Skin epidermis (tissue), 12 donors: ENCODE measurements around the gene KIAA1217.

ENCODE experiments used
- H3K27ac ChIP-seq, 21 experiments: fragments of 200-600 bp; sonication (generic) in 11 of 21; one replicate each; pipeline ENCODE4 v1.5.0; 2020; ENCODE audit warnings: mild to moderate bottlenecking in 3 of 21, inconsistent platforms in 2 of 21, moderate library complexity in 2 of 21
- H3K4me3 ChIP-seq, 7 experiments: fragments of 200-600 bp; sonication (generic) in 2 of 7; one replicate each; pipeline ENCODE4 v1.5.0; 2020; ENCODE audit warnings: inconsistent platforms in 2 of 7, mild to moderate bottlenecking in 2 of 7, moderate library complexity in 1 of 7

KIAA1217 gene

GRCh38 chr10:24382045-24382444, 173.1 kb downstream of the KIAA1217 start:
- peak overlapping the region in 4 of 21 experiments; percentile 65 to 80 (median 76) for H3K27ac ChIP-seq
- no peak overlapping the region for H3K4me3 ChIP-seq

GRCh38 chr10:24382596-24382978, 173.6 kb downstream of the KIAA1217 start:
- Histone ChIP-seq H3K27ac (peak overlapping the region in 16 of 21 experiments; percentile 8 to 82 (median 74)), H3K4me3 (no peak overlapping the region)

DNA sequence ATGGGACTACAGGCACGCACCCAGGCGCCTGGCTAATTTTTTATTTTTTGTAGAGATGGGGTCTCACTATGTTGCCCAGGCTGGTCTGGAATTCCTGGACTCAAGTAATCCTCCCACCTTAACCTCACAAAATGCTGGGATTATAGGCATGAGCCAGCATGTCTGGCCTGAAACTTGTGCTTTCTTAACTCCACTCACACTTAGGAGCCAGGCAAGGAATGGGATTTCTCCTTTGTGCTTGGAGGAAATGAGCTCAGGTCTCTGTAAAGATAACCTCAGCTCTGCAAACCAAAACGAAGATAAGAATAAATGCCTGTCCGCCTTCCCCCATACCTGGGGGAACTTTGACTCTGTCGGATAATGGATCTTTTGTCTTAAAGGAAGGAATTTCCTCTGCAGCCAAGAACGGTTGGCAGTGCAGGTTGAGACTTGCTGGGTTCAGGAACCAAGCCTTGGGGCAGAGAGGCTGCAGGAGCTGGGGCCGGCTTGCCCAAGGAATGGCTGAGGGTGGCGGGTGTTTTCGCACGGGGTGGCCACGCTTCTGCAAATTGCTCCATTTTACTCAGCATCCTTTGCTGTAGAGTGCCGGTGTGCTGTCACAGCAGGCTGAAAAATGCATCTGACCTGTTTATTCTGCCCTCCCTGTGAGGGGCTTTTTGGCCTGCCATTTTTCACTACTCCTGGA, 174.2 kb downstream of the KIAA1217 start:
- Histone ChIP-seq H3K4me3 (no peak overlapping the region), H3K27ac (peak overlapping the region in 20 of 21 experiments; percentile 26 to 83 (median 74))

DNA sequence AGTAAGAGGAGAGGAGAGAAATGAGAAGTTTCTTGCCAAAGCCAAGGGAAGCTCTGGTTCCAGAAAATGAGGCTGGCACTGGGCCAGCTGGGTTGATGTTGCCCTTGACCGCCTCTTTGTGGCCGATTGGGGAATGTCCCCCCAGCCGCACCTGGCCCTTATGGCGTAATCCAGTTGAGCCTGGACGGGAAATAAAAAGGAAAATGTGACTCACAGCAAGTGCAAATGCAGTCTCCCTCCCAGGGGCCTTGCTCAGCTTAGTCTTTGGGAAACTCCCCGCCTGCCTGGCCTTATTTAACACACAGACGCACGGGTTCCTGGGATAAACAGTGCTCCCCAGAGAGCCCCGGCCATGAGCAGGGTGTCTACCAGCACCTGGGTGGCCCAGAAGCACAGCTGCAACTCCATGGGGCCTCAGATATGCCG, 174.8 kb downstream of the KIAA1217 start:
- Histone ChIP-seq H3K27ac (peak overlapping the region in 20 of 21 experiments; percentile 26 to 83 (median 76)), H3K4me3 (no peak overlapping the region)

GRCh38 chr10:24384954-24385353, 176.0 kb downstream of the KIAA1217 start:
- Histone ChIP-seq H3K4me3 (no peak overlapping the region), H3K27ac (peak overlapping the region in 17 of 21 experiments; percentile 22 to 82 (median 72))

GRCh38 chr10:24385776-24386175, 176.8 kb downstream of the KIAA1217 start:
- Histone ChIP-seq H3K27ac (peak overlapping the region in 12 of 21 experiments; percentile 1 to 82 (median 70)), H3K4me3 (no peak overlapping the region)

- Histone ChIP-seq H3K4me3 (no peak overlapping the region), H3K27ac (no peak overlapping the region)
Observed at GRCh38 chr10:24390146-24390700, 181.3 kb downstream of the KIAA1217 start.

GRCh38 chr10:24390746-24391145, 181.8 kb downstream of the KIAA1217 start:
- Histone ChIP-seq H3K27ac (no peak overlapping the region), H3K4me3 (no peak overlapping the region)

DNA sequence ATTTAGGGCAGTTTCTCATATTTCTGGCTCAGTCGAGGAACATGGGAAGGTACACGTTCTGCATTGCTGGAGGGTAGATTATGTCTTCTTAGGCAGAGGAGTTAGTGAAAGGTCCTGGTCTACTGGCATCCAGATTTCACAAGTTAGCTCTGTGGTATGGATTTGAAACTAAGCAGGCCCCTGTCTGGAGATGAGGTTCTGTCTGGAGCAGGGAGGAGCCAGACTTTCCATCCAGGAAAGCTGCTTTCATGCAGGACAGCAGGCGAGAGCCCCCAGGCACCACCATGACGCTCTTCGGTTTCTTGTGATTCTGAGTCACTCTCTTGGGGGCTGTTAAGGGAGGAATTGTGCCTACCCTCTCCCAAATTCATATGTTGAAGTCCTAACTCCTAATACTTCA, 184.3 kb downstream of the KIAA1217 start:
- no peak overlapping the region for H3K27ac ChIP-seq
- no peak overlapping the region for H3K4me3 ChIP-seq

DNA sequence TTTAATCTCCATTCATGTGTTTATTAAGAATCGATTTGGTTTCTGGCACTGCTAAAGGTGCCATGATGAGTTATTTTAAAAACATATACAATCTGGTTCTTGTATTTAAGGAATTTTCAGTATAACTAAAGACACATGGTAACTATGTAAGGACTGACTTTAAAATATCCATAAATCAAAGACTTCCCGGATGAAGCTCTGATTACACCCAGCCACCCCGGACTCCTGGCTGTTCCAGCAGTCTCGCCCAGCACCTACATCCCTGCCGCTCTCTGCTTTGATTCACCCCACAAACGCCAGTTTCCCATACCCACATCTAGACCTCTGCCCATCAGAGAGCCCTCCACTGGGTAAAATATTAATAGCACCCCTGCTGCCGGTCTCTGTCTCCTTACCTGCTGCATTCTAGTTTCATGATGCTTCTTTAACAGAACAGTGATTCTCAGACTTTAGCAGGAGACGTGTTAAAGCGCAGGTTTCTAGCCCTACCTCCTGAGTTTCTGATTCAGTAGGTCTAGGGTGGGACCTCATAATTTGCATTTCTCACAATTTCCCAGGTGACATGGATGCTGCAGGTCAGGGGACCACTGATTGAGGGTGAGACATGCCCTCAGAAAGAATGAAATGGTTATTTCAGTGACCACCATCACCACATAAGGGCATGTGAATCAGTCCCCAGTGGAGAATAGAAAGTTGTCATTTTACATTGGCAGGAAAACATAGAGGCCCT, 185.7 kb downstream of the KIAA1217 start:
- Histone ChIP-seq H3K27ac (no peak overlapping the region), H3K4me3 (no peak overlapping the region)

GRCh38 chr10:24396396-24396795, 187.5 kb downstream of the KIAA1217 start:
- Histone ChIP-seq H3K27ac (no peak overlapping the region), H3K4me3 (no peak overlapping the region)

GRCh38 chr10:24397662-24398061, 188.7 kb downstream of the KIAA1217 start:
- H3K4me3 ChIP-seq = no peak overlapping the region

GRCh38 chr10:24404567-24404966, 195.6 kb downstream of the KIAA1217 start:
- no peak overlapping the region for H3K27ac ChIP-seq
- no peak overlapping the region for H3K4me3 ChIP-seq

More at GRCh38 chr10:24397662-24398061, 188.7 kb downstream of the KIAA1217 start:
- H3K27ac ChIP-seq = no peak overlapping the region

- H3K4me3 ChIP-seq = no peak overlapping the region
- no peak overlapping the region for H3K27ac ChIP-seq
Observed at GRCh38 chr10:24405635-24406034, 196.7 kb downstream of the KIAA1217 start.

- Histone ChIP-seq H3K27ac (no peak overlapping the region), H3K4me3 (no peak overlapping the region)
Observed at GRCh38 chr10:24406809-24407483, 198.0 kb downstream of the KIAA1217 start.

DNA sequence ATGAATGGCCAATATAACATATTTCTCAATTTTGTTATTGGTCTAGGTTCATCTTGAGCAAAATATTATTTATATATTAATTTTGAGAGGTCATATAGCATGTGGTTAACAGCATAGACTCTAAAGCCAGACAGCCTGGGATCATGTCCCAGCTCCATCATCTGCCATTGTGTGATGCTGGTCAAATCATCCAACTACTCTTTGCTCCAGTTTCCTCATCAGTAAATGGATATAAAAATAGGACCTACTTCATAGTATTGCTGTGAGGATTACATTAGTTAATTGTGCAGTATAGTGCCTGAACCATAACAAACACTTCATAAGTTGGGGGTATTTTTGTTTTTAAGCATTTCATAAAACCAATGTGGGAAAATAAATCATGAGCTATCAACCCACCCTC, 199.0 kb downstream of the KIAA1217 start:
- Histone ChIP-seq H3K27ac (no peak overlapping the region), H3K4me3 (no peak overlapping the region)

- H3K4me3 ChIP-seq = no peak overlapping the region
- H3K27ac ChIP-seq = no peak overlapping the region
Observed at GRCh38 chr10:24408365-24408764, 199.4 kb downstream of the KIAA1217 start.

- no peak overlapping the region for H3K4me3 ChIP-seq
Observed at GRCh38 chr10:24414597-24414996, 205.7 kb downstream of the KIAA1217 start.

DNA sequence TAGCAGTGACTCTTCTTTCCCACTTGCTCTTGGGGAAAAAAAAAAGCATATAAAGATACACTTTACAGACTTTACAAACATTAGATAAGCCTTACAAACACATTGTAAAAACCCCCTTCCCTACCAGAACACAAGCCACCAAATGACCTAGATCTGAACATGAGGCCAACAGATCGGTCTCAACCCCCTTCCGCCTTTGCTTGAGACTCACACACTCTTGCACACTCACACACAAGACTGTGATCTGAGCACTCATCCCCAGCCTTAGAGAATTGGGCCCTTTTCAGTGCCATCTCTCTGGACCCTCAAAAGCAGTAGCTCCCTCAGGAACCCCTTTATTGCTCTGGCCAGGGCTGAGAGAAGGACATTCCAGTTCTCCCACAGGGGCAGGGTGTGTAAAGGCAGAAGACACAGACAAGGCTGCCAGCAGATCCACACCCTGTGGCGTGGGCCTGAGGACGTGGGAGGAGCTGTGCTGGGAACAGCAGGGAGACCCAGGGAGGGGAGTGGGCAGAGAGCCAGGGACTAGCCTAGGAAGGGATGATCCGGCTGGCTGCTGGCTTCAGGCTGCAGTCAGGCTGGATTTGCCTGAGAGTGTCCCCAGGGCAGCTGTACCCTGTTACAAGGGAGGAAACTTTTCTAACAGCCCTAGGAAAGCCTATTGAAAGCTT, 206.7 kb downstream of the KIAA1217 start:
- Histone ChIP-seq H3K27ac (peak overlapping the region in 15 of 21 experiments; percentile 17 to 77 (median 61)), H3K4me3 (no peak overlapping the region)

More at GRCh38 chr10:24414597-24414996, 205.7 kb downstream of the KIAA1217 start:
- peak overlapping the region in 6 of 21 experiments; percentile 4 to 65 (median 31) for H3K27ac ChIP-seq

DNA sequence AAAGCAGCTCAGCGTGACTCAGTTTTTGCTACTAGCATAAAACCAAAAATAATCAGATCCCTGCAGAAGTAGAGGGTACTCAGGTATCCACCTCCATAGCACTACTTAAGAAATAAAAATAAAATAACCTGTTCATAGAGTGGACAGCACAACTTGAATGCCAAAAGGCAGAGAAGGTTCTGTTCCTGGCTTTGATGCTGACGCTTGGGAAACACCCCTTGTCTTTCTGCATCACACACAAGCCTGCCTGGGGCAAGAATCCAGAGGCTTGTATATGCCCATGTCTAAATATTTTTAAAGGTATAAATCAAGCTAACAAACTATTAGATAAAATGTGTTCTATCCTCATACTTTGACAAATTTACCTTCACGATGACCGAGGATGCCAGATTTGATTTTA, 207.3 kb downstream of the KIAA1217 start:
- Histone ChIP-seq H3K27ac (peak overlapping the region in 11 of 21 experiments; percentile 19 to 77 (median 63)), H3K4me3 (no peak overlapping the region)
